HG03064 (cell line): ENCODE results near the gene SLC9A3.

Source experiments
- ATAC-seq: cut with Tn5 transposase; IDR thresholded peaks from one replicate; pipeline ENCODE4 v1.9.1; 2021; ENCODE audit warnings: low read depth; ENCODE audit not compliant: unreplicated experiment

SLC9A3 gene

GRCh38 chr5:464843-465590 is 59.2 kb downstream of the SLC9A3 start:
- no peak for ATAC-seq

- ATAC-seq, result no peak
Observed at GRCh38 chr5:464446-464842, 59.8 kb downstream of the SLC9A3 start.

GRCh38 chr5:463952-464351 is 60.3 kb downstream of the SLC9A3 start:
- ATAC-seq, result no peak

GRCh38 chr5:463301-463700 is 60.9 kb downstream of the SLC9A3 start:
- no peak for ATAC-seq

- ATAC-seq, result no peak
Observed at GRCh38 chr5:462051-462481, 62.2 kb downstream of the SLC9A3 start.

GRCh38 chr5:460273-460625 is 64.0 kb downstream of the SLC9A3 start:
- ATAC-seq, result no peak

GRCh38 chr5:459562-460272 is 64.5 kb downstream of the SLC9A3 start:
- no peak for ATAC-seq

GRCh38 chr5:458547-459353 is 65.5 kb downstream of the SLC9A3 start:
- ATAC-seq, result no peak

GRCh38 chr5:457195-457961 is 66.9 kb downstream of the SLC9A3 start:
- no peak for ATAC-seq

- ATAC-seq, result no peak
Observed at GRCh38 chr5:456351-457194, 67.7 kb downstream of the SLC9A3 start.

- no peak for ATAC-seq
Observed at GRCh38 chr5:455806-456205, 68.4 kb downstream of the SLC9A3 start.

- ATAC-seq, result no peak
Observed at GRCh38 chr5:454936-455335, 69.3 kb downstream of the SLC9A3 start.

GRCh38 chr5:453725-454481 is 70.3 kb downstream of the SLC9A3 start:
- ATAC-seq, result no peak

GRCh38 chr5:452978-453710 is 71.1 kb downstream of the SLC9A3 start:
- no peak for ATAC-seq

- no peak for ATAC-seq
Observed at GRCh38 chr5:451587-452458, 72.4 kb downstream of the SLC9A3 start.

GRCh38 chr5:449151-449550 is 75.1 kb downstream of the SLC9A3 start:
- no peak for ATAC-seq

- ATAC-seq, result no peak
Observed at GRCh38 chr5:448766-449090, 75.5 kb downstream of the SLC9A3 start.
